Fibroblast of lung (primary cell): Measurements from ENCODE around the gene NTRK2.

Source experiments
- EZH2 ChIP-seq: IDR thresholded peaks from 2 replicates; pipeline ENCODE4 v1.5.1; 2012; ENCODE audit warnings: low read length, control low read depth, mild to moderate bottlenecking; ENCODE audit errors: missing control alignments
- TF ChIP-seq, protein P1 (sequence below), 2 donors: IDR thresholded peaks in 1 of 2; conservative IDR thresholded peaks in 1 of 2; 1 replicate in 1 of 2; 2 replicates in 1 of 2; pipeline ENCODE4 v1.5.1; 2011 to 2012; ENCODE audit warnings: low read length in 2 of 2, control low read depth in 1 of 2, inconsistent platforms in 1 of 2, low read depth in 1 of 2, mild to moderate bottlenecking in 1 of 2

DNA sequence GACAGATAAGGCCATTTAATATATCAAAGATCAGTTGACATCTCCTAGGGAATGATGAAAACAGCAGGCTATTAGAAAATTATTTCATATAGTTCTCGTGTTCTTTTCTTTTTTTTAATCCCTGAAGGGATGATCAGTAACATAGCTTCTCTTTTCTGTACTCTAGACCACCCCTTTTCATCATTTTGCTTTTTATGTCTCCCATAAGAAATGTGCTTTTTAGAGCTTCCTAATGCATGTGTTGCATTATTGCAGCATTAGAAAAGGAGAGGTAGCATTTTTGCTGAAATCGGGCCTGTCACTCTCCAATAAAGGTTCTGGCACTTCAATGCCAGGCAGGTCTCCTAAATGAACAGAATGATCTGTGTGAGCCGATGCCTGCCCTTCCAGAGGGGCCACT lies 143.3 kb downstream of the NTRK2 start:
- TF ChIP-seq, protein P1, sequence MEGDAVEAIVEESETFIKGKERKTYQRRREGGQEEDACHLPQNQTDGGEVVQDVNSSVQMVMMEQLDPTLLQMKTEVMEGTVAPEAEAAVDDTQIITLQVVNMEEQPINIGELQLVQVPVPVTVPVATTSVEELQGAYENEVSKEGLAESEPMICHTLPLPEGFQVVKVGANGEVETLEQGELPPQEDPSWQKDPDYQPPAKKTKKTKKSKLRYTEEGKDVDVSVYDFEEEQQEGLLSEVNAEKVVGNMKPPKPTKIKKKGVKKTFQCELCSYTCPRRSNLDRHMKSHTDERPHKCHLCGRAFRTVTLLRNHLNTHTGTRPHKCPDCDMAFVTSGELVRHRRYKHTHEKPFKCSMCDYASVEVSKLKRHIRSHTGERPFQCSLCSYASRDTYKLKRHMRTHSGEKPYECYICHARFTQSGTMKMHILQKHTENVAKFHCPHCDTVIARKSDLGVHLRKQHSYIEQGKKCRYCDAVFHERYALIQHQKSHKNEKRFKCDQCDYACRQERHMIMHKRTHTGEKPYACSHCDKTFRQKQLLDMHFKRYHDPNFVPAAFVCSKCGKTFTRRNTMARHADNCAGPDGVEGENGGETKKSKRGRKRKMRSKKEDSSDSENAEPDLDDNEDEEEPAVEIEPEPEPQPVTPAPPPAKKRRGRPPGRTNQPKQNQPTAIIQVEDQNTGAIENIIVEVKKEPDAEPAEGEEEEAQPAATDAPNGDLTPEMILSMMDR (conservative IDR thresholded peaks at IDR 0.05 in 1 of 2, IDR thresholded peaks at IDR 0.05 in 1 of 2; ENCODE audit: low read depth in 1 of 2, low read length in 2 of 2), result no peak
- TF ChIP-seq EZH2, result no peak
